ENCODE data around the gene SLC14A1.

The SLC14A1 gene

GRCh38 chr18:45722899-45723298 is 1.1 kb upstream of the SLC14A1 start:
- peak; percentile 66 to 75 for DNase-seq (ENCODE audit: low read depth in 2 of 2)

GRCh38 chr18:45724601-45725000 is 620 bp downstream of the SLC14A1 start:
- DNase-seq (ENCODE audit: low read depth in 2 of 2): no peak

GRCh38 chr18:45725336-45725735 is 1.4 kb downstream of the SLC14A1 start:
- no peak for DNase-seq (ENCODE audit: low read depth in 2 of 2)

GRCh38 chr18:45726603-45727002 is 2.6 kb downstream of the SLC14A1 start:
- DNase-seq (ENCODE audit: low read depth in 2 of 2): no peak

GRCh38 chr18:45727068-45727467 is 3.1 kb downstream of the SLC14A1 start:
- no peak for DNase-seq (ENCODE audit: low read depth in 2 of 2)

- no peak for DNase-seq (ENCODE audit: low read depth in 2 of 2)
These were observed 4.5 kb downstream of the SLC14A1 start for GRCh38 chr18:45728336-45729010.

- DNase-seq (ENCODE audit: low read depth in 2 of 2): no peak
These were observed 7.0 kb downstream of the SLC14A1 start for GRCh38 chr18:45730832-45731575.

- no peak for DNase-seq (ENCODE audit: low read depth in 2 of 2)
These were observed 7.7 kb downstream of the SLC14A1 start for GRCh38 chr18:45731716-45732115.

GRCh38 chr18:45733535-45733934 is 9.6 kb downstream of the SLC14A1 start:
- DNase-seq (ENCODE audit: low read depth in 2 of 2): no peak

- DNase-seq (ENCODE audit: low read depth in 2 of 2): no peak
These were observed 10.5 kb downstream of the SLC14A1 start for GRCh38 chr18:45734505-45734904.

- DNase-seq (ENCODE audit: low read depth in 2 of 2): no peak
These were observed 11.0 kb downstream of the SLC14A1 start for GRCh38 chr18:45734944-45735343.

- DNase-seq (ENCODE audit: low read depth in 2 of 2): no peak
These were observed 14.7 kb downstream of the SLC14A1 start for GRCh38 chr18:45738660-45739059.

- no peak for DNase-seq (ENCODE audit: low read depth in 2 of 2)
These were observed 15.3 kb downstream of the SLC14A1 start for GRCh38 chr18:45739268-45739667.

GRCh38 chr18:45739848-45740247 is 15.9 kb downstream of the SLC14A1 start:
- DNase-seq (ENCODE audit: low read depth in 2 of 2): no peak

- no peak for DNase-seq (ENCODE audit: low read depth in 2 of 2)
These were observed 17.1 kb downstream of the SLC14A1 start for GRCh38 chr18:45741056-45741455.

GRCh38 chr18:45745817-45746461 is 22.0 kb downstream of the SLC14A1 start:
- no peak for DNase-seq (ENCODE audit: low read depth in 2 of 2)

- no peak for DNase-seq (ENCODE audit: low read depth in 2 of 2)
These were observed 24.5 kb downstream of the SLC14A1 start for GRCh38 chr18:45748501-45748900.

GRCh38 chr18:45749918-45750689 is 26.1 kb downstream of the SLC14A1 start:
- DNase-seq (ENCODE audit: low read depth in 2 of 2): no peak

GRCh38 chr18:45751766-45752165 is 27.8 kb downstream of the SLC14A1 start:
- no peak for DNase-seq (ENCODE audit: low read depth in 2 of 2)

- DNase-seq (ENCODE audit: low read depth in 2 of 2): no peak
These were observed 28.7 kb downstream of the SLC14A1 start for GRCh38 chr18:45752681-45753080.

- DNase-seq (ENCODE audit: low read depth in 2 of 2): no peak
These were observed 29.3 kb downstream of the SLC14A1 start for GRCh38 chr18:45753286-45753685.

- DNase-seq (ENCODE audit: low read depth in 2 of 2): no peak
These were observed 32.0 kb downstream of the SLC14A1 start for GRCh38 chr18:45755934-45756333.

Measured in stimulated activated CD4-positive, alpha-beta T cell treated with anti-CD3 and anti-CD28 coated beads, Interleukin-4, amount 100 ng/mL, for 48 hours (primary cell).